KOPT-K1 (cell line): ENCODE results near the gene RAB26.
"Not testable (repeated sequence)": the region's sequence is repeated elsewhere in the genome, so short reads cannot be mapped to it uniquely, and the experiment has no call there.

ENCODE experiments used
- H3K27ac ChIP-seq: fragments of 200-600 bp; sonication (generic); 2 replicates; pipeline ENCODE4 v1.5.1; 2016; ENCODE audit warnings: antibody characterized with exemption, mild to moderate bottlenecking, low read depth, low read length; ENCODE audit not compliant: poor library complexity, severe bottlenecking
- H3K36me3 ChIP-seq: fragments of 200-600 bp; sonication (generic); 2 replicates; pipeline ENCODE4 v1.5.1; 2017; ENCODE audit warnings: antibody characterized with exemption, mild to moderate bottlenecking, low read length, moderate library complexity; ENCODE audit not compliant: insufficient read depth
- H3K9me3 ChIP-seq: fragments of 200-600 bp; sonication (generic); 2 replicates; pipeline ENCODE4 v1.5.1; 2017; ENCODE audit warnings: antibody characterized with exemption, low read length, mild to moderate bottlenecking; ENCODE audit not compliant: insufficient read depth, poor library complexity, severe bottlenecking

RAB26 gene

DNA sequence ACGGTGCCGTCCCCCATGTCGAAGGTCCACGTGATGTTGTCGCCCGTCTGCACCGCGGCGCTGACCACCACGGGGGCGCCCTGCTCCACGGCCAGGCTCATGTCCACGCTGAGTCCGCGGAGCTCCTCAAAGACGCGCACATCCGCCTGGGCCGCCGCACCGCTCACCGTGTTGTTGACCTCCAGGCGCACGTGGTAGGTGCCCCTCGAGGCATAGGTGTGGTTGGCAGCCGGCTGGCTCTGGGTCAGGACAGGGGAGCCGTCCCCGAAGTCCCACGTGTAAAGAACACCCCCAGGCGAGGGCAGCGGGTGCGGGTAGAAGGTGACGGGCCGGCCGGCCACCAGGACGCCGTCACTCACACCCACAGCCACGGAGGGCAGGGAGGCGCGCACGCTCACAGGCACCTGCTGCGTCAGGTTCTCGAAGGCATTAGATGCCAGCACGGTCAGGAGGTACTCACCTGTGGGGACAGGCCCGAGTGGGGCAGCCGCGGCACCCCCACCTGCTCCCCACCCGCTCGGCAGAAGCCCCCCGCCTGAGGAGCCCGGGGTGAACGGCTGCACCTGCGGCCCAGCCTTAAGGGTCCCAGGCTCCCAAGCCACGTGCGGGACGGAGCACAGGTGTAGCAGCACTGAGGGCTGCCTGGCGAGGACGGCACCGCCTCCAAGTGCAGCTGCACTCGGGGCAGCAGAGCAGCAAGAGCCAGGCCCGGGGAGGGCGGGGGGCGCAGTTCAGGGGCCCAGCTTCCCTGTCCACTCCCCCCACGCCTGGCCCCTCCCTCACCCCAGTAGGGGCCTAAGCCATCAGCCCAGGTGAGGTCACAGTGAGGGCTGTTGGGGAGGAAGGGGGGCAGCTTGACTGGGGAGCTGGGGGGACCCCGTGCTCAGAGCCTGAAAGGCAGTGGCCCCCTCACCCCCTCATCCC, 36.8 kb upstream of the RAB26 start:
- H3K27ac ChIP-seq, H3K36me3 ChIP-seq, H3K9me3 ChIP-seq: not testable (repeated sequence)

DNA sequence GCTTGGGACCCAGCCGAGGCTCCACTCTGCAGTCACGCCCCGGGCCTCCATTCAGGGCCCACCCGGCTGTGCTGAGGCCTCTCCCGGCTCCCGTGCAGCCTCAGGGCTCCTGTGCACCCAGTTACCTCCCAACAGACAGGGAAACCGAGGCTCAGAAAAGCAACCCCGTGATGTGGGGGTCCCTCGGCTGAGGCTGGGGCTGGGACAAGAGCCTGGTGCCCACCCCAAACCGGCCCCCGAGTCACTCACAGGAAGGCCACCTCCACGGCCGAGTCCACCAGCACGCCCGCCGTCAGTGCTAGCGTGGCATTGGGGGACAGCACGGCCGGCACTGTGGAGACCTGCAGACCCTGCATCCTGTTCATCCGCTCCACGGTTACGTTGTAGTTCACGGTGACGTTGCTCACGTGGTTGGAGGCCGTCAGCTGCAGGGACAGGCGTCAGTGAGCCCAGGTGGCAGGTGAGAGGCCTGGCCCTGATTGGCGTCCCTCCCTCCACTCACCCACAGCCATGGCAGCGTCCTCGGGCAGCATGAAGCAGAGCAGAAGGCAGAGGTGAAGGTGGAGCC, 35.8 kb upstream of the RAB26 start:
- not testable (repeated sequence) for H3K27ac ChIP-seq, H3K36me3 ChIP-seq, H3K9me3 ChIP-seq

DNA sequence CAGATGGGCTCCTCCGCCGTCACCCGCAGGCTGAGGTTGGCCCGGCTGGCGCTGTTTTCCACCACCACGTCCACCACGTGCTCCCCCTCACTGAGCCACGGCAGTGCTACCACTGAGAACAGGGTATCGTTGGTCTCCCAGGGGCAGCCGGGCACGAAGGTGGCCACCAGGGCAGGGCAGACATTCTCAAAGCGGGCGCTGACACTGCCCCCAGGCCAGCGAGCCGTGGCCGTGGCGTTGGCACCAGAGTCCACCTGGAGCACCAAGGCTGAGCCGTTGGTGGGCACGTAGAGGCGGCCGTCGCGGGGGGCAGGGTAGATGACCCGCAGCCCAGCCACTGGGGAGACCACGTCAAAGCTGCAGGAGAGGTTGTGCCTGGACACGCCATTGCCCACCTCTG, 34.2 kb upstream of the RAB26 start:
- H3K36me3 ChIP-seq, H3K9me3 ChIP-seq, H3K27ac ChIP-seq: not testable (repeated sequence)

DNA sequence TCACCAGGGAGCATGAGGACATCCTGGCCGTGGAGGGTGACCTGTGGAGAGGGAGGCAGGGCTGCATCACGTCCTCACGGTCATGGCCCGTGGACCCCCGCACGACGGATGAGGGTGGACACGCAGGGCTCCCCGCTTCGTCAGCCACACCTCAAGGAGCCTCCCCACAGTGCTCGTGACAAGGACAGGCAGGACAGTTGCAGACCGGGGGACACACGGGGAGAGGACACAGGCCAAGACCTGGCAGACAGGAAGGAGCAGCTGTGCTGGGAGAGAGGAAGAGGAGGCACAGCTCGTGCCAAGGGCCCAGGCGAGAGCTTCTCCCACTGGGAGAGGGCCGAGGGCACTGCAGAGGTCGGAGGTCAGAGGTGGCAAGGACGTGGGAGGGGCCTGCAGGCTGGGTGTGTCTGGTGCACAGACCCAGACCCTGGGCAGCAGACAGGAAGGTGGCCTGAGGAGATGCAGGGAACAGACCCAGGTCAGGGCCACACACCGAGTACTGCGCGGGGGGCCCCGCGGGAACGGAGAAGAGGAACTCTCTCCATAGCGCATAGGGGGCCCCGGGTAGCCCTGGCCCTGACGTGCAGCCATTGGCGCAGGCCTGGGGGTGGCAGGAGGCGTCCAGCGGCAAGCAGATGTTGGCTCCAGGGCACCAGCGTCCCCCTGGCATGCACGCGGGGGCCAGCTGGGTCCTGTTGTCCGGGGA, 33.4 kb upstream of the RAB26 start:
- H3K9me3 ChIP-seq, H3K36me3 ChIP-seq, H3K27ac ChIP-seq: not testable (repeated sequence)

DNA sequence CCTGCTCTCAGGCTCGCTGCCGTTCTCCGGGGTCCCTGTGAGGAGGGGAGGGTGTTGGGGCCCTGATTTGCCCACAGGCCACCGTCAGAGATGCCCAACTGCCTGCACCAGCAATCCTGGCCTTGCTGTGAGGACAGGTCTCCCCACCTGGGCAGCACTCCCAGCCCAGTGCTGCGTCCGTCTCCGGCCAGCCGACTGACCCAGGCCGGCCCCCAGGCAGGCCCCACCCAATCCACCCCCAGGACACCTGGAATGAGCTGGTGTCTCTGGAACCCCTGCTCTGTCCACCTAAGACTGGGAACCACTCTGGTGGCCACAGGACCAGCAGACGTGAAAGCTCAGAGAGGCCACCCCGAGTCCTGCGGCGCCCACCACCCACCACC, 32.8 kb upstream of the RAB26 start:
- Histone ChIP-seq H3K36me3 (no peaks in the 10 kb centered on the region; the same call in 1 of the 2 replicates), H3K27ac (no peak overlapping the region), H3K9me3 (no peaks in the 10 kb centered on the region)

DNA sequence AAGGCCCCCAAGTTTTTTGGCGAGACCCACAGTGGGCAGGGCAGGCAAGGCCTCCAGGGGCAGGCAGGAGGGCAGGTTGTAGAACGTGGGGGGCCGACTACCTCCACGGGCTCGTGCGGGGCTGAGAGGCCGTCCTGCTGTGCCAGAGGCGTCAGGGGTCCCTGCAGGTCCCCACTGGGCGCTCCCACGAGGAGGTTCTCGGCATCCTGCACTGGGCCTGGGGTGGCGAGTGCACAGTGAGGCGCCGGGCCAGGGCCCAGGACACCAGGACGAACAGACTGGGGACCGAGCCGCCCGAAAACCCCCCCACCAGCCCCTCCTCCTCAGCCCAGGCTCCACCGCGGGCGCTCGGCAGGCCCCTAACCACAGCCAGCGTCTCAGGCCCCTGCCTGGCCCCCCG, 32.0 kb upstream of the RAB26 start:
- not testable (repeated sequence) for H3K27ac ChIP-seq, H3K9me3 ChIP-seq, H3K36me3 ChIP-seq

DNA sequence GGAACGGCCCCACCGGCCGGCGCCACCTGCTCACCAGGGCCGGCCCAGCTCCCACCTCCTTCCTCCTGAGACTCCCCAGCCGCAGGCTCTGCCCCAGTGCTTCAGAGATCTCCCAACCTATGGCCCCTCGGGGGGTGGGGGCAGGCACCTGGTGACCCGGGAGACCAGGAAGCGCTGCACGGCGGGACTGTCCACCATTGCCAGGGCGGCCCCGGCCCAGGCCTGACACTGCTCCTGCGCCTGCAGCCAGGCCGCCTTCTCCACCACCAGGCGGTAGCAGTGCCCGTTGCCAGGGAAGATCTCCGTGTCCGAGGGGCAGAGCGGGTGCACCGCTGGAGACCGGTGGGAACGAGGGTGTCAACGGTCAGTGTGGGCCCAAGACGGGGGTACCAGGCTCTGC, 31.1 kb upstream of the RAB26 start:
- not testable (repeated sequence) for H3K36me3 ChIP-seq, H3K27ac ChIP-seq, H3K9me3 ChIP-seq

DNA sequence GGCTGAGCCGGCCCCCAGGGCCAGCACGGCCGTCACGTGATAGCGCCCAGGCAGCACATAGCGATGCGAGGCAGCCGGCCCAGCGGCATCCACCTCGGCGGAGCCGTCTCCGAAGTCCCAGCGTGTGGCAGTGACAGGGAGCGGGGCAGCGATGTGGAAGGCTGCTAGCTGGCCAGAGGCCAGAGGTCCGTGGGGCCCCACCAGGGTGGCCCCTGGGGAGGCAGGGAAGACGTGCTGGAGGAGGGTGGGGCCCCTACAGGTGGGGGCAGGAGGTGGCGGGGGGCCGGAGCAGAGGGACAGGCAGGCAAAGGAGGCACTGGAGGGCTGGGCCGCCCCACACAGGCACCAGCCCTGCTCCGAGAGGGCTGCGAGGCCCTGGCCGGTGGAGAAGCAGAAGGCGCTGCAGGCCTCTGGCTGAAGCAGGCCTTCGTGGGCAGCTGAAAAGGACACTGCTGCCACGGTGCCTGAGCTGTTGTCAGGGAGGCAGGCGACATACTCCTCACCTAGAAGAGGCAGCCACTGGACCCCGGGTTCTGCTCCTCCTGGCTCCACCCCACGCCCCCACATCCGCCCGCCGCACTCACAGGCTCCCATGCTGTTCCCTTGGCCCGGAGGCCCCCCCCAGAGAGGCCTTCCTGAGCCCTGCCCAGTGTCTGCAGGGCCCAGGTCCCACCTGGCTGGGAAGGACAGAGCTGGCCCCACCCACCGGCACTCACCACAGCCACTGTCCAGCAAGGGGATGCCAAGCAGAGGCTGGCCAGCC, 30.3 kb upstream of the RAB26 start:
- not testable (repeated sequence) for H3K27ac ChIP-seq, H3K9me3 ChIP-seq, H3K36me3 ChIP-seq

DNA sequence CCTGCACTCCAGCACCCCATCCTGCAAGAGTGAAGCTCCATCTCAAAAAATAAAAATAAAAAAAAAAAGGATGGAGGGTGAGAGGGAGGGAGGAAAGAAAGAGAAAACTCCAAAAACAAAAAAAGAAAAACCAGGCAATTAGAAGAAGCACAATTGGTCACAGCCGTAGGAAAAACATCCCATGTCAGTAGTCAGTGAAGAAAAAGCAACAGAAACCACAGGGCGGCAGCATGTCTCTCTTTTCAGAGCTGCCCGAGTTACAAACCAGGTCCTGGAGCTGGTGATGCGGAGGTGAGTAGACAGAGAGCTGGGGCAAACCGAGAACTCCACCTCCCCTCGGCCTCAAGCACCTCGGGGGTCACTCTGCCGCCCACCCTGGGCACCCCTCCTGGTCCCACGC, 27.1 kb upstream of the RAB26 start:
- H3K9me3 ChIP-seq, H3K36me3 ChIP-seq, H3K27ac ChIP-seq: not testable (repeated sequence)

DNA sequence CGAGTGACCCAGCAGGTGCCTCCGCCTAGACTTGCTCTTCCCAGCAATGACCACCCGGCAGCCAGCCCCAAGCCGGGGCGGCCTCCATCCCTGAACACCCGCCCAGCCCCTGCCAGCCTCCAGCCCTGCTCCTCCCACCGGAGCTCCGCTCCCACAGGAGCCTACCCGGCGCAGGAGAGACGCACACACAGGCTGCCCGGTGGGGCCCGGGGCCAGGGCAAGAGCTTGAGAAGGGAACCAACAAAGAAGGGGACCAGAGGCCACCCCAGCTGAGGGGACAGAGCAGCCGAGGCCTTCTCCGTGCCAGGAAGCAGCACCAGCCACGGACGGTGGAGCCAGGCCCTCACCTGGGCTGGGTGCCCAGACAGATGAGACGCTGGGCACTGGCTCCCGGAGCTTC, 26.6 kb upstream of the RAB26 start:
- Histone ChIP-seq H3K36me3 (no peaks in the 10 kb centered on the region), H3K9me3 (no peaks in the 10 kb centered on the region), H3K27ac (no peak overlapping the region)

DNA sequence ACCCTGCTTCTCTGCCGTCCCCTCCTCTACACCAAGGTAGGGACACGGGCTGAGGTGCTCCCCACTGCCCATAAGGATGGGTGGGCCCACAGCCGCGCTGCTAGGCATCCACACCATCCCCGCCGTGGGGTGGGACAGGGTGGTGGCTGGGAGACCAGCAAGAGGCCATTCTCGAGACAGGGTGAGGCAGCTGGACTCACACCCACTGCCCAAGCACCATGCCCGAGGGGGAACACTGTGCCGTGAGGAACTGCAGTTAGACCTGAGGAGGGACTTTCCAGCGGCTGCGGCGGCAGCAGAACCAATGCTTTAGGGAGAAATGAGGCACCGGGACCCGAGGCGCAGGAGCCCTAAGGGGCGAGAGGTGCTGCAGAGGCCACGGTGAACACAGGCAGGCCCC, 26.0 kb upstream of the RAB26 start:
- Histone ChIP-seq H3K27ac (no peak overlapping the region), H3K36me3 (no peaks in the 10 kb centered on the region), H3K9me3 (no peaks in the 10 kb centered on the region)

DNA sequence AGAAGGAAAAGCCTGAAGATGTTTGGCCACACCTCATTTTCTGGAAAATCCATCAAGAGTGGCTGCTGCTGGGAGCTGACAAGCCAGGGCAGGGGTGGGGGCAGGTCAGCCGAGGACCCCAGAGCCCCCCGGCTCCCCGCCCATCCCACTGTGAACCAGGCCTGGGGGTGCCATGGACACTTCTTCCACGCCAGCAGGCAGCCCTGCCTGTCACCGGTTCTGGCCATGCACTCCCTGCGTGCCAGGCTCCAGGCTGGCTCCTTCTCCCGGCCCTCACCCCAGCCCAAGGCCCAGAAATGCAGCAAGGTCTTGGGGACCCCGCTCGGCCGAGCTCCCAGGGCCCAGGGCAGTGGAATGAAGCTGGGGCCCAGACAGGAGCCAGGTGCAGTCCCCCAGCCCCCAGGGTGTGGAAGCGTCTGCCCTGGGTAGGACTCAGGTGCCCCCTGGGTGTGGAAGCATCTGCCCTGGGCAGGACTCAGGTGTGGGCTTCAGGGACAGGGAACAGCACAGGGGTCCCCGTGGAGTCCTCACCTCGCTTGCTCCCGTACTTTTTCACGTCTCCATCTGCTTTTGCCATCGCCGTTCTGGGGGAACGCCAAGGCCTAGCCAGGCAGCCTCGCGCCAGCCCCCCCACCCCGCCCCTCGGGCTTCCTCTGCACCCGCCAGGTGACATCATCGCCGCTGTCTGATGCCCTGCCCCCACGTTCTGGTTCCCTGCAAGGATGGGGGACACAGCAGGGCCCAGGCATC, 25.3 kb upstream of the RAB26 start:
- not testable (repeated sequence) for H3K36me3 ChIP-seq, H3K9me3 ChIP-seq, H3K27ac ChIP-seq

DNA sequence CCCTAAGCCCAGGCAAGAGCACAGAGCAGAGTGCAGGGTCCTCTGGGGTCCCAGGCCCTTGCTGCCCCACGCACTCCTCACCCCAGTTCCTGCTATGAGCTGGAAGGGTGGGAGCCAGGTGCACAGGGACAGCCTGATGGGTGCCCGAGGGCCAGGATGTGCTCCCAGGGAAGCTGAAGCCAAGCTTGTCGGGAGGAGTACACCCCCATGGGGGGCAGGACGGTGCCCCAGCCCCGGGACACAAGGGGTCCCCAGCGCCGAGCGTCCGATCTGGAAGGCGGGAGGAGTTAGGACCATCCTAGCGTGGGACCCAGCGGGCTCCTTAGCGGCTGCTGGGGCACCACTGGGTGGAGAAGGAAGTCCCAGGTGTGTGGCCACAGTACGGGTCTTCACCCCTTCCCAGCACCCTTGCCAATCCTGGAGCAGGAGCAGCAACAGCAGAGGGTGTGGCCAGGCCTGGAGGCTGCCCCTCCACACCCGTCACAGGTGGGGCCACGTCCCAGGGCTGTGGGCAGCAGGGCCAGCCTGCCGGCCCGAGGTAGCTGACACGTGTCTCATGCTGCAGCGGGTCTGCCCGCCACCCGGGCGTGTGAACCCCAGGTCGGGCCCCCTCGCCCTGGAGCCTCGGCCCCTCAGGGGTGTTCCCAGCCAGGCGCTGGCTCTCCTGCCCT, 24.6 kb upstream of the RAB26 start:
- H3K9me3 ChIP-seq, H3K36me3 ChIP-seq, H3K27ac ChIP-seq: not testable (repeated sequence)

DNA sequence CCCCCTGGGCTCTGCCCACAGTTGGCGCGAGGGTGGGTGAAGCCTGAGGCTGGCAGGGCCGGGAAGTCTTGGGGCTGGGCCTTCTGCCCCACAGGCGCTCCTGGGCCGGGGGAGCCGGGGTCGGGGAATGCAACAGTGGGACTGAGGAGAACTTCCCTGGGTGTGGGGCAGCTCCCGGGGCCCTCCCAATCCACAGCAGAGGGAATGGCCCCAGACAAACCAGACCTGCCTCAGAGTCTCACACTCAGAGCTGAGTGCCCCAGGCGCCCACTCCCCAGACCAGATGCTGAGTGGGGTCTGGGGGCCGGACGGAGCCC, 24.1 kb upstream of the RAB26 start:
- not testable (repeated sequence) for H3K36me3 ChIP-seq, H3K9me3 ChIP-seq, H3K27ac ChIP-seq
